Vagina (tissue), 2 donors: ENCODE data around the gene TMEM39B.
"Not testable (repeated sequence)": the region's sequence is repeated elsewhere in the genome, so short reads cannot be mapped to it uniquely, and the experiment has no call there.

Source experiments
- CTCF ChIP-seq, 3 experiments: fragments of 450-650 bp in 2 of 3; fragments of 200-600 bp in 1 of 3; sonication (generic) in 1 of 3; IDR thresholded peaks; one replicate each; pipeline ENCODE4 v1.5.1; 2017 to 2019; ENCODE audit warnings: antibody characterized with exemption in 3 of 3, mild to moderate bottlenecking in 2 of 3, moderate library complexity in 2 of 3
- POLR2AphosphoS5 ChIP-seq, 2 donors: sonication (generic); formaldehyde crosslinking; IDR thresholded peaks; one replicate each; pipeline ENCODE4 v1.9.0; 2017; ENCODE audit warnings: antibody characterized with exemption in 2 of 2, mild to moderate bottlenecking in 2 of 2, low read depth in 1 of 2; ENCODE audit not compliant: insufficient read depth in 1 of 2

- TF ChIP-seq POLR2AphosphoS5 (IDR thresholded peaks at IDR 0.05; ENCODE audit: insufficient read depth in 1 of 2, low read depth in 1 of 2); CTCF (IDR thresholded peaks at IDR 0.05): not testable (repeated sequence)
Observed at GRCh38 chr1:32123361-32123760, 50.6 kb downstream of the TMEM39B start.
